ENCODE data around the gene SOX6.
"Not testable (repeated sequence)": the region's sequence is repeated elsewhere in the genome, so short reads cannot be mapped to it uniquely, and the experiment has no call there.

Gene SOX6

DNA sequence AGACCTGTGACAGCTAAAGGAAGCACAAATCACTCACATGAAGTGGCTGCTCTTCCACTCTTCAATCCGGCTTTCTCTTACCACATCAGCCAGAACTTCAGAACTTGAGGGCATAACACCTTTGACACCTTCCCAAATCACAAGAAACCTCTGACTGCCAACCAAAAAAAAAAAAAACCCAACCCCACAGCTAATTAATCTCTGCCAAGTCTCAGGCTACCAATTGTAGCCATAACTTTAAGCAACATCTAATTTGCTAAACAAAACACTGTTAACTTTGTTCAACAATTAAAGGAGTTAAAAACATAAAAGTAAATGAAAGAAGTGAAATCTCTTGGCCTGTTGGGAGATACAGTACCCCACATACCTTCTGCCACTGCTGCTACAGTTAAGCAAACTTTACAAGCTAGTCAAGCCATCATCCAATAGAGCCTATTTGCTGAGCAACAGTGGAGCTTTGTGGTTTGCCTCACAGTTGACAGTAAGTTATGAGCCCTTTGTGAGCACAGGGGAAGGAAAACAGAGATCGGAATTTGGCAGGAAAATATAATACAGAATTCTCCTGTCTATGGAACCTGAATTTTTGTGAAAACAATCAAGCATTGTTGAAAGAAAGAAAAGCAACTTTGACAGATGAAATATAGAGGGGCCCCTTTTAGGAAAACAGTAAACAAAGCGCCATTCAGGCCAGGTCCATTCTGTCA is at the start of gene SOX6:
Gene SOX6, minus strand, starts transcription at position 490 of the 704 bp plus-strand sequence. CDS start 15,298 bp downstream, outside the sequence.
- Histone ChIP-seq H3K9ac (ENCODE audit: low read length) (no peak within 1 kb of the TSS), H3K27ac (ENCODE audit: low read depth, low read length) (no peak within 1 kb of the TSS), H3K27me3 (ENCODE audit: control insufficient read depth, insufficient read depth, low read length) (no peaks in the 10 kb centered on the region), H3K4me1 (ENCODE audit: control insufficient read depth, insufficient read depth, low read length) (peaks cover 10% of the 10 kb centered on the region), H3K36me3 (ENCODE audit: control insufficient read depth, insufficient read depth, low read length) (no peaks in the 10 kb centered on the region), H3K9me3 (ENCODE audit: control insufficient read depth, insufficient read depth, low read depth, low read length) (no peaks in the 10 kb centered on the region), H3K4me3 (ENCODE audit: low read depth, low read length) (no peak within 1 kb of the TSS)

DNA sequence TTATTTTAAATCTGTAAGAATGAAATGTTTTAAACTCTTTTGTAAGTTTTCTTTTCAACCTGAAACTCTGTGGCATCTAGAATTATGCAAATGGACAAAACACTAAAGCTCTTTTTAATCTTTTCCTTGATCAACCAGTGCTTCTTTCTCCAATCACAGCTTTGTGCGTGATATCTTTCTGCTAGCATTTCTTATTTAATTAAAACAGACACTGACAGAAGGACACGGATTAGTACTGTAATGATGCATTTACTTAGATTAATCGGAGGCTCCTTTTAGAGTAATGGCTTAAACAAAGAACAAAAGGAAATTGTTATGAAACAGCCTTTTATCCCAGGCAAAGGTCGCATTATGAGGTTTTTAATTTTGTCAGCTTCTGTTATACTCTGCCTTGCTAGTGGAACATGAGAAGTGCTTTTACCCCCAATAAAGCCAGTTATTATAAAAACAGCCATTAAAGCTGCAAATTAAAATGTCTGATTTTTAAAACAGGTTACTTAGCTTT is 48.5 kb upstream of the SOX6 start:
- H3K27ac ChIP-seq (ENCODE audit: low read depth, low read length) = no peak overlapping the region

GRCh38 chr11:16403851-16404250 is 47.5 kb upstream of the SOX6 start:
- Histone ChIP-seq H3K27me3 (ENCODE audit: control insufficient read depth, insufficient read depth, low read length) (peaks cover 100% of the 10 kb centered on the region), H3K4me1 (ENCODE audit: control insufficient read depth, insufficient read depth, low read length) (peaks cover 29% of the 10 kb centered on the region), H3K36me3 (ENCODE audit: control insufficient read depth, insufficient read depth, low read length) (no peaks in the 10 kb centered on the region), H3K27ac (ENCODE audit: low read depth, low read length) (no peak overlapping the region), H3K4me3 (ENCODE audit: low read depth, low read length) (no peak overlapping the region), H3K9me3 (ENCODE audit: control insufficient read depth, insufficient read depth, low read depth, low read length) (no peaks in the 10 kb centered on the region), H3K9ac (ENCODE audit: low read length) (no peak overlapping the region)

More for the DNA sequence above, 48.5 kb upstream of the SOX6 start:
- peaks cover 99% of the 10 kb centered on the region for H3K27me3 ChIP-seq (ENCODE audit: control insufficient read depth, insufficient read depth, low read length)
- H3K36me3 ChIP-seq (ENCODE audit: control insufficient read depth, insufficient read depth, low read length) = no peaks in the 10 kb centered on the region
- no peak overlapping the region for H3K9ac ChIP-seq (ENCODE audit: low read length)
- H3K4me3 ChIP-seq (ENCODE audit: low read depth, low read length) = no peak overlapping the region
- H3K9me3 ChIP-seq (ENCODE audit: control insufficient read depth, insufficient read depth, low read depth, low read length) = no peaks in the 10 kb centered on the region
- H3K4me1 ChIP-seq (ENCODE audit: control insufficient read depth, insufficient read depth, low read length) = peaks cover 29% of the 10 kb centered on the region

- peak overlapping the region; percentile 18; the same call in 1 of the 2 replicates for H3K4me3 ChIP-seq (ENCODE audit: low read depth, low read length)
- H3K9me3 ChIP-seq (ENCODE audit: control insufficient read depth, insufficient read depth, low read depth, low read length) = no peaks in the 10 kb centered on the region
- no peak overlapping the region for H3K9ac ChIP-seq (ENCODE audit: low read length)
- no peak overlapping the region for H3K27ac ChIP-seq (ENCODE audit: low read depth, low read length)
- H3K36me3 ChIP-seq (ENCODE audit: control insufficient read depth, insufficient read depth, low read length) = no peaks in the 10 kb centered on the region
- peaks cover 29% of the 10 kb centered on the region for H3K4me1 ChIP-seq (ENCODE audit: control insufficient read depth, insufficient read depth, low read length)
- peaks cover 100% of the 10 kb centered on the region for H3K27me3 ChIP-seq (ENCODE audit: control insufficient read depth, insufficient read depth, low read length)
Measured at GRCh38 chr11:16403448-16403803, 47.1 kb upstream of the SOX6 start.

- H3K4me1 ChIP-seq (ENCODE audit: control insufficient read depth, insufficient read depth, low read length) = peaks cover 29% of the 10 kb centered on the region
- H3K27me3 ChIP-seq (ENCODE audit: control insufficient read depth, insufficient read depth, low read length) = peaks cover 100% of the 10 kb centered on the region
- no peaks in the 10 kb centered on the region for H3K36me3 ChIP-seq (ENCODE audit: control insufficient read depth, insufficient read depth, low read length)
- H3K4me3 ChIP-seq (ENCODE audit: low read depth, low read length) = peak overlapping the region; percentile 18; the same call in 1 of the 2 replicates
- H3K9me3 ChIP-seq (ENCODE audit: control insufficient read depth, insufficient read depth, low read depth, low read length) = no peaks in the 10 kb centered on the region
- H3K27ac ChIP-seq (ENCODE audit: low read depth, low read length) = no peak overlapping the region
- no peak overlapping the region for H3K9ac ChIP-seq (ENCODE audit: low read length)
Measured at GRCh38 chr11:16402654-16403447, 46.5 kb upstream of the SOX6 start.

DNA sequence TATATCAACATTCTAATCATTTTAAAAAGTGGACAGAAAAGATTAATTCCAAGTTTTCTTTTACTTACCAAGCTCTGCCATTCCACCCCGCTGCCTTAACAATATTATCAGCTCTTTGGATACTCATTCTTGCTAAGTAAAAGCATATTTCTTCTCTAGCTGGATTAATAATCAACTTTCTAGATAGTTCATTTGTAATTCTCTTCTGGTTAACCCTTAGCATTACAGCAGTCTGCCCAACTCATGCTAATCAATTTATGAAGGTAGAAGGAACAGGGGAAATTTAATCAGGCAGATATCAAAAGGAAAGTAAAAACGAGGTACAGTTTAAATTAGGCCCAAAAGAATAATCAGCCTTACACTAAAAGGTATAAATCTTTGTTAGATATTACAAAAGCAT is 41.0 kb upstream of the SOX6 start:
- Histone ChIP-seq H3K36me3 (ENCODE audit: control insufficient read depth, insufficient read depth, low read length) (no peaks in the 10 kb centered on the region), H3K4me3 (ENCODE audit: low read depth, low read length) (no peak overlapping the region), H3K9me3 (ENCODE audit: control insufficient read depth, insufficient read depth, low read depth, low read length) (no peaks in the 10 kb centered on the region), H3K9ac (ENCODE audit: low read length) (no peak overlapping the region), H3K27ac (ENCODE audit: low read depth, low read length) (no peak overlapping the region), H3K27me3 (ENCODE audit: control insufficient read depth, insufficient read depth, low read length) (peaks cover 97% of the 10 kb centered on the region), H3K4me1 (ENCODE audit: control insufficient read depth, insufficient read depth, low read length) (0 out of 2 replicates have a peak, but pooled peaks cover 2% of the 10 kb centered on the region)

GRCh38 chr11:16395601-16396000 is 39.3 kb upstream of the SOX6 start:
- Histone ChIP-seq H3K36me3 (ENCODE audit: control insufficient read depth, insufficient read depth, low read length) (no peaks in the 10 kb centered on the region), H3K9me3 (ENCODE audit: control insufficient read depth, insufficient read depth, low read depth, low read length) (no peaks in the 10 kb centered on the region), H3K4me3 (ENCODE audit: low read depth, low read length) (no peak overlapping the region), H3K27ac (ENCODE audit: low read depth, low read length) (no peak overlapping the region), H3K27me3 (ENCODE audit: control insufficient read depth, insufficient read depth, low read length) (peaks cover 85% of the 10 kb centered on the region), H3K4me1 (ENCODE audit: control insufficient read depth, insufficient read depth, low read length) (no peaks in the 10 kb centered on the region), H3K9ac (ENCODE audit: low read length) (no peak overlapping the region)

DNA sequence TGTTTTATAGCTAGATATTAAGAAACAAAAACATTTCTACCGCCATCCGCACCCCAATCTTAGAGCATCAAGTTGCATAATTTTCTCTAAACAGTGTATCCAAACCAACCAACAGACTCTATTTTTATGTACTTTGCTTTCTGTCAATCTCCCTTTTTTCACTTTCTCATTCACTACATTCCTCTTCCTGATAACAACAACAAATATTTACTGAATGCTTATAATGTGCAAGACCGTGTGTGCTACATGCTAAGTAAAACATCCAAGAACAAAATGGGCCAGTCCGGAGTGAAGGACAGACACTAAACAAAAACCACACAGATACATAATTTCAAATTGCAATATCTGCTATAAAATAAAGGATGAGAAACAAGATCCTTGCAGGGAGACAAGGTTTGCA is 38.6 kb upstream of the SOX6 start:
- Histone ChIP-seq H3K4me1 (ENCODE audit: control insufficient read depth, insufficient read depth, low read length) (no peaks in the 10 kb centered on the region), H3K27me3 (ENCODE audit: control insufficient read depth, insufficient read depth, low read length) (peaks cover 79% of the 10 kb centered on the region), H3K27ac (ENCODE audit: low read depth, low read length) (no peak overlapping the region), H3K9ac (ENCODE audit: low read length) (no peak overlapping the region), H3K36me3 (ENCODE audit: control insufficient read depth, insufficient read depth, low read length) (no peaks in the 10 kb centered on the region), H3K9me3 (ENCODE audit: control insufficient read depth, insufficient read depth, low read depth, low read length) (no peaks in the 10 kb centered on the region), H3K4me3 (ENCODE audit: low read depth, low read length) (no peak overlapping the region)

DNA sequence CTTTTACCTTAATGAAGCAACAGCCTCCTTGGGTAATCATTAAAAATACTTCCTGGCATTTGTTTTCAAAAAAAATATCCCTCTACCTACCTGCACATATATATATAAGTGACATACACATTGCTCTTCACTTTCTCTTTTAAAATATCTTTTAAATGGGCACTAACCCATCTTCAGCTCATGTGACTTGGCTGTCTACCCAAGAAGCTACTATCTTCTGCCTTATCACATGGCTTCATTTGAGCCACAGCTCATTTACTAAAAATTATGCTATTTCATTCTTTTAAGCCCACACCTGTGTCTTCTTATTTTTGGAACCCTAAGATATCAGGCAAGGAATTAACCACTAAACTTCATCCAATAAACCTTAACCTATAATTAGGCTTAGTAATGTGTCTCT is 37.0 kb upstream of the SOX6 start:
- no peak overlapping the region for H3K9ac ChIP-seq (ENCODE audit: low read length)
- H3K27me3 ChIP-seq (ENCODE audit: control insufficient read depth, insufficient read depth, low read length) = peaks cover 63% of the 10 kb centered on the region
- no peaks in the 10 kb centered on the region for H3K36me3 ChIP-seq (ENCODE audit: control insufficient read depth, insufficient read depth, low read length)
- no peaks in the 10 kb centered on the region for H3K4me1 ChIP-seq (ENCODE audit: control insufficient read depth, insufficient read depth, low read length)
- H3K4me3 ChIP-seq (ENCODE audit: low read depth, low read length) = no peak overlapping the region
- no peaks in the 10 kb centered on the region for H3K9me3 ChIP-seq (ENCODE audit: control insufficient read depth, insufficient read depth, low read depth, low read length)
- H3K27ac ChIP-seq (ENCODE audit: low read depth, low read length) = no peak overlapping the region

GRCh38 chr11:16392616-16393015 is 36.3 kb upstream of the SOX6 start:
- Histone ChIP-seq H3K9me3 (ENCODE audit: control insufficient read depth, insufficient read depth, low read depth, low read length) (no peaks in the 10 kb centered on the region), H3K4me1 (ENCODE audit: control insufficient read depth, insufficient read depth, low read length) (no peaks in the 10 kb centered on the region), H3K36me3 (ENCODE audit: control insufficient read depth, insufficient read depth, low read length) (no peaks in the 10 kb centered on the region), H3K27ac (ENCODE audit: low read depth, low read length) (no peak overlapping the region), H3K4me3 (ENCODE audit: low read depth, low read length) (no peak overlapping the region), H3K9ac (ENCODE audit: low read length) (no peak overlapping the region), H3K27me3 (ENCODE audit: control insufficient read depth, insufficient read depth, low read length) (peaks cover 56% of the 10 kb centered on the region)

- not testable (repeated sequence) for H3K4me1 ChIP-seq (ENCODE audit: control insufficient read depth, insufficient read depth, low read length); H3K36me3 ChIP-seq (ENCODE audit: control insufficient read depth, insufficient read depth, low read length); H3K9me3 ChIP-seq (ENCODE audit: control insufficient read depth, insufficient read depth, low read depth, low read length); H3K27ac ChIP-seq (ENCODE audit: low read depth, low read length); H3K9ac ChIP-seq (ENCODE audit: low read length); H3K4me3 ChIP-seq (ENCODE audit: low read depth, low read length)
- H3K27me3 ChIP-seq (ENCODE audit: control insufficient read depth, insufficient read depth, low read length) = peaks cover 38% of the 10 kb centered on the region
Measured at GRCh38 chr11:16390826-16391225, 34.5 kb upstream of the SOX6 start.

All from HUES6 (cell line).